OCI-LY3 (cell line): Measurements from ENCODE around the gene MCAM.

Source experiments
- EZH2phosphoT487 ChIP-seq: fragments of 200-600 bp; shearing (Covaris generic); IDR thresholded peaks from 2 replicates; pipeline ENCODE4 v1.6.1; 2018; ENCODE audit warnings: antibody characterized with exemption, mixed run types, low read depth
- TF ChIP-seq, protein P1 (sequence below): fragments of 200-600, 300-600 bp; sonication (generic); IDR thresholded peaks from 2 replicates; pipeline ENCODE4 v1.5.1; 2014; ENCODE audit warnings: antibody characterized with exemption, low read length, low read depth

DNA sequence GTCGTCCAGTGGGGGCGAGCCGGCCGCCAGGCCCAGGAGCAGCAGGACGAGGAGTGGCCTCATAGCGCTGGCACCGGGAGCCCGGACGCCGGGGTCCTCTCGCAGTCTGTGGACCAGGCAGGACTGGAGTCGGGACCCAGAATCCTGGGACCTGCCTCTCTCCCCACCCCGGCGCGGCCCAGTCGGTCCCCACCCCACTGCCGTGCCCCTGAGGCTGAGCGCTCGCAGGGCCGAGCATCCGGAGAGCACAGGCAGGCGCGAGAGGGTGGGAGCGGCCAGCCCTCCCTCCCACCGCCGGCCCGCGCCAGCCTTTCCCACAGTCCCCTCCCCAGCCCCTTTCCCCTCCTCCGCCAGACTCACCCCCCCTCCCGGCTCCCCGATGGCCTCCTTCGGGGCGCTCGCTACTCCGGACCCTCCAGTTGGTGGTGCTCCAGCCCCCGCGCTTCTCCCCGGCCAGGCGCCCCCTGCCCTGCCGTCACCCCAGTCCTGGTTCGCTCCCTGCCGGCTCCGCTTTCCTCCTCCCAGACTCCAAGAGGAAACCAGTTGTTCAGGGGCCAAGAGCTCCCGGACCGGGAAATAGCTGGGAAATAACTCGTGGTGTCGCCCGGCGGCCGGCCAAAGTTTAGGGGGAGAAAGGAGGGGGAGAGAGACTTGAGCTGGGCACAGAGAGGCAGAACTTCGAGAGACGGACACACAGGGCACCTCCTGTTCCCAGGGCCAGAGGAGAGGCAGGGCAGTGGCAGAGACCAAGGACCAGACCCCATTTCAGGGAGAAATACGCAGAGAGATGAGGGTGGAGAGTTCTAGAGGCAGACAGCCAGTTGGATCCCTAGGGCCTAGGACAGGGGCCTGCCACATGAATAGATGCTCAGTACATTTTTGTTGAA is 23.6 kb upstream of the MCAM start, which contains the start of gene C1QTNF5:
- TF ChIP-seq, protein P1, sequence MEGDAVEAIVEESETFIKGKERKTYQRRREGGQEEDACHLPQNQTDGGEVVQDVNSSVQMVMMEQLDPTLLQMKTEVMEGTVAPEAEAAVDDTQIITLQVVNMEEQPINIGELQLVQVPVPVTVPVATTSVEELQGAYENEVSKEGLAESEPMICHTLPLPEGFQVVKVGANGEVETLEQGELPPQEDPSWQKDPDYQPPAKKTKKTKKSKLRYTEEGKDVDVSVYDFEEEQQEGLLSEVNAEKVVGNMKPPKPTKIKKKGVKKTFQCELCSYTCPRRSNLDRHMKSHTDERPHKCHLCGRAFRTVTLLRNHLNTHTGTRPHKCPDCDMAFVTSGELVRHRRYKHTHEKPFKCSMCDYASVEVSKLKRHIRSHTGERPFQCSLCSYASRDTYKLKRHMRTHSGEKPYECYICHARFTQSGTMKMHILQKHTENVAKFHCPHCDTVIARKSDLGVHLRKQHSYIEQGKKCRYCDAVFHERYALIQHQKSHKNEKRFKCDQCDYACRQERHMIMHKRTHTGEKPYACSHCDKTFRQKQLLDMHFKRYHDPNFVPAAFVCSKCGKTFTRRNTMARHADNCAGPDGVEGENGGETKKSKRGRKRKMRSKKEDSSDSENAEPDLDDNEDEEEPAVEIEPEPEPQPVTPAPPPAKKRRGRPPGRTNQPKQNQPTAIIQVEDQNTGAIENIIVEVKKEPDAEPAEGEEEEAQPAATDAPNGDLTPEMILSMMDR, result no peak
- no peak for TF ChIP-seq EZH2phosphoT487
